Fibroblast of mammary gland (primary cell): ENCODE data around the gene EDEM1.

Experiments used
- DNase-seq: peaks from one replicate; pipeline ENCODE4 v3.0.0-alpha.2; 2010; ENCODE audit warnings: low read depth
- H3K4me3 ChIP-seq: 2 replicates; pipeline ENCODE4 v1.5.1; 2011; ENCODE audit warnings: low read depth, mild to moderate bottlenecking, low read length, moderate library complexity; ENCODE audit not compliant: control insufficient read depth
- TF ChIP-seq, protein P1 (sequence below): conservative IDR thresholded peaks from 2 replicates; pipeline ENCODE4 v1.5.1; 2011; ENCODE audit warnings: low read depth, low read length, inconsistent platforms; ENCODE audit not compliant: control insufficient read depth, insufficient read depth

The EDEM1 gene

GRCh38 chr3:5264093-5264600, 76.6 kb downstream of the EDEM1 start:
- TF ChIP-seq, protein P1, sequence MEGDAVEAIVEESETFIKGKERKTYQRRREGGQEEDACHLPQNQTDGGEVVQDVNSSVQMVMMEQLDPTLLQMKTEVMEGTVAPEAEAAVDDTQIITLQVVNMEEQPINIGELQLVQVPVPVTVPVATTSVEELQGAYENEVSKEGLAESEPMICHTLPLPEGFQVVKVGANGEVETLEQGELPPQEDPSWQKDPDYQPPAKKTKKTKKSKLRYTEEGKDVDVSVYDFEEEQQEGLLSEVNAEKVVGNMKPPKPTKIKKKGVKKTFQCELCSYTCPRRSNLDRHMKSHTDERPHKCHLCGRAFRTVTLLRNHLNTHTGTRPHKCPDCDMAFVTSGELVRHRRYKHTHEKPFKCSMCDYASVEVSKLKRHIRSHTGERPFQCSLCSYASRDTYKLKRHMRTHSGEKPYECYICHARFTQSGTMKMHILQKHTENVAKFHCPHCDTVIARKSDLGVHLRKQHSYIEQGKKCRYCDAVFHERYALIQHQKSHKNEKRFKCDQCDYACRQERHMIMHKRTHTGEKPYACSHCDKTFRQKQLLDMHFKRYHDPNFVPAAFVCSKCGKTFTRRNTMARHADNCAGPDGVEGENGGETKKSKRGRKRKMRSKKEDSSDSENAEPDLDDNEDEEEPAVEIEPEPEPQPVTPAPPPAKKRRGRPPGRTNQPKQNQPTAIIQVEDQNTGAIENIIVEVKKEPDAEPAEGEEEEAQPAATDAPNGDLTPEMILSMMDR, result no peak
- no peak for DNase-seq
- no peak overlapping the region for H3K4me3 ChIP-seq

GRCh38 chr3:5264896-5265770, 77.6 kb downstream of the EDEM1 start:
- TF ChIP-seq, protein P1, result no peak
- no peak for DNase-seq
- no peak overlapping the region for H3K4me3 ChIP-seq

GRCh38 chr3:5267252-5267651, 79.7 kb downstream of the EDEM1 start:
- DNase-seq, result no peak
- TF ChIP-seq, protein P1, result no peak
- no peak overlapping the region for H3K4me3 ChIP-seq

DNA sequence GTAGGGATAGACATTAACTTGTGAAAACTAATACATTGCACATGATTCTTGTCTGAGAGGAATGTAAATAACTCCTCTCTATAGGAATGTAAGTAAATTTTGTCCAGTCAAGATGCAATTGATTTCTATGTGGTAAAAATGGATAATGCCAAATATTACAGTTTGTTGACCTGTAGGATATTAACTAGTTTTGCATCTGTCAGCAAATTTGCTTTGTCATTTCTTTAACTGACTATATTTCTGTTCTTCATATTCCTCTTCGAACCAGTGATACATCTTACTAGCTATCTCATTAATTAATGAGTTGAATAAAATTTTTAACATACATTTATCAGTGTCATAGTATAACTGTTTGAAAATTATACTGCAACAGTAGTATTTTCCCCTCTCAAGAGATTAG, 80.4 kb downstream of the EDEM1 start:
- TF ChIP-seq, protein P1, result no peak
- DNase-seq, result no peak
- no peak overlapping the region for H3K4me3 ChIP-seq
